H9 (cell line): ENCODE results near the gene VSIR. TPM values are rescaled to one million over a fixed set of nuclear protein-coding genes. Genes with fewer than 3 reads are reported as not detected.

Experiments
- DNase-seq: peaks from one replicate; pipeline ENCODE4 v3.0.0-alpha.2; 2017
- H2AFZ ChIP-seq: one replicate; pipeline ENCODE4 v1.6.1; 2013; ENCODE audit warnings: mild to moderate bottlenecking, low read length, control low read depth, moderate library complexity
- H2AK5ac ChIP-seq: 2 replicates; pipeline ENCODE4 v1.6.1; 2013; ENCODE audit warnings: low read length, control low read depth, mixed read lengths; ENCODE audit not compliant: insufficient read length
- H2BK120ac ChIP-seq: one replicate; pipeline ENCODE4 v1.6.1; 2013; ENCODE audit warnings: low read depth, mild to moderate bottlenecking, low read length, control low read depth, inconsistent platforms; ENCODE audit not compliant: poor library complexity, severe bottlenecking
- H2BK12ac ChIP-seq: 2 replicates; pipeline ENCODE4 v1.6.1; 2013; ENCODE audit warnings: low read length, control low read depth, mixed read lengths, low read depth; ENCODE audit not compliant: insufficient read length
- H2BK15ac ChIP-seq: 2 replicates; pipeline ENCODE4 v1.6.1; 2013; ENCODE audit warnings: low read depth, low read length, control low read depth
- H2BK20ac ChIP-seq: one replicate; pipeline ENCODE4 v1.6.1; 2013; ENCODE audit warnings: low read depth, mild to moderate bottlenecking, low read length, control low read depth, inconsistent platforms; ENCODE audit not compliant: poor library complexity, severe bottlenecking
- H2BK5ac ChIP-seq: 2 replicates; pipeline ENCODE4 v1.6.1; 2013; ENCODE audit warnings: low read length, control low read depth, mixed read lengths; ENCODE audit not compliant: insufficient read length
- H3K14ac ChIP-seq: 2 replicates; pipeline ENCODE4 v1.6.1; 2013; ENCODE audit warnings: low read length, control low read depth; ENCODE audit not compliant: insufficient read depth
- H3K18ac ChIP-seq: 2 replicates; pipeline ENCODE4 v1.6.1; 2013; ENCODE audit warnings: low read depth, mild to moderate bottlenecking, mixed read lengths, low read length, control low read depth; ENCODE audit not compliant: insufficient read length
- H3K23ac ChIP-seq: 2 replicates; pipeline ENCODE4 v1.6.1; 2013; ENCODE audit warnings: low read length, control low read depth, mixed read lengths, low read depth; ENCODE audit not compliant: insufficient read length
- H3K23me2 ChIP-seq: 2 replicates; pipeline ENCODE4 v1.6.1; 2013; ENCODE audit warnings: low read depth, mild to moderate bottlenecking, mixed read lengths, low read length, control low read depth; ENCODE audit not compliant: insufficient read length, poor library complexity, severe bottlenecking
- H3K27ac ChIP-seq: 2 replicates; pipeline ENCODE4 v1.5.1; 2013; ENCODE audit warnings: low read length, control low read depth, mixed read lengths, low read depth; ENCODE audit not compliant: insufficient read length
- H3K27me3 ChIP-seq: 2 replicates; pipeline ENCODE4 v1.6.1; 2013; ENCODE audit warnings: low read length, control low read depth, inconsistent platforms; ENCODE audit not compliant: insufficient read depth
- H3K4ac ChIP-seq: 2 replicates; pipeline ENCODE4 v1.6.1; 2013; ENCODE audit warnings: low read depth, mild to moderate bottlenecking, control low read depth, inconsistent platforms, low read length, moderate library complexity
- H3K4me1 ChIP-seq: 2 replicates; pipeline ENCODE4 v1.6.1; 2013; ENCODE audit warnings: low read length, control low read depth, inconsistent platforms; ENCODE audit not compliant: insufficient read depth
- H3K4me2 ChIP-seq: 2 replicates; pipeline ENCODE4 v1.6.1; 2013; ENCODE audit warnings: low read length, control low read depth, mixed read lengths; ENCODE audit not compliant: insufficient read length, insufficient read depth
- H3K56ac ChIP-seq: 2 replicates; pipeline ENCODE4 v1.6.1; 2013; ENCODE audit warnings: low read depth, mild to moderate bottlenecking, mixed read lengths, low read length, control low read depth; ENCODE audit not compliant: insufficient read length
- H3K79me1 ChIP-seq: 2 replicates; pipeline ENCODE4 v1.6.1; 2013; ENCODE audit warnings: low read depth, mild to moderate bottlenecking, moderate library complexity, low read length, control low read depth, inconsistent platforms; ENCODE audit not compliant: insufficient read depth, poor library complexity, severe bottlenecking
- H3K79me2 ChIP-seq: 2 replicates; pipeline ENCODE4 v1.6.1; 2013; ENCODE audit warnings: low read length, control low read depth, inconsistent platforms; ENCODE audit not compliant: insufficient read depth
- H3K9ac ChIP-seq: 2 replicates; pipeline ENCODE4 v1.6.1; 2013; ENCODE audit warnings: low read length, control low read depth, mixed read lengths; ENCODE audit not compliant: insufficient read length; ENCODE audit errors: extremely low read depth
- H3K9me3 ChIP-seq: one replicate; pipeline ENCODE4 v1.6.1; 2013; ENCODE audit warnings: low read depth, low read length, inconsistent platforms; ENCODE audit not compliant: control insufficient read depth
- H3T11ph ChIP-seq: one replicate; pipeline ENCODE4 v1.6.1; 2013; ENCODE audit warnings: mild to moderate bottlenecking, low read length, control low read depth, inconsistent platforms
- H4K20me1 ChIP-seq: one replicate; pipeline ENCODE4 v1.6.1; 2013; ENCODE audit not compliant: control insufficient read depth, insufficient read length, insufficient read depth
- H4K5ac ChIP-seq: 2 replicates; pipeline ENCODE4 v1.6.1; 2013; ENCODE audit warnings: low read depth, mild to moderate bottlenecking, mixed read lengths, low read length, control low read depth; ENCODE audit not compliant: insufficient read length
- H4K8ac ChIP-seq: replicated peaks from 2 replicates; pipeline ENCODE4 v1.6.1; 2013; ENCODE audit warnings: low read length, control low read depth, mixed read lengths, low read depth; ENCODE audit not compliant: insufficient read length
- H4K91ac ChIP-seq: 2 replicates; pipeline ENCODE4 v1.6.1; 2013; ENCODE audit warnings: low read depth, mild to moderate bottlenecking, moderate library complexity, mixed read lengths, low read length, control low read depth; ENCODE audit not compliant: insufficient read length
- H3K27ac Mint-ChIP-seq, 3 experiments: 2 replicates in 2 of 3; 3 replicates in 1 of 3; pipeline ENCODE4 v1.8.0; 2020 to 2021; ENCODE audit warnings: mixed read lengths in 3 of 3, mild to moderate bottlenecking in 1 of 3, moderate library complexity in 1 of 3
- H3K27me3 Mint-ChIP-seq: 2 replicates; pipeline ENCODE4 v1.8.0; 2021; ENCODE audit warnings: low read depth, mild to moderate bottlenecking, moderate library complexity, mixed read lengths
- H3K36me3 Mint-ChIP-seq, 3 experiments: 2 replicates in 2 of 3; 3 replicates in 1 of 3; pipeline ENCODE4 v1.8.0; 2020 to 2021; ENCODE audit warnings: low read depth in 3 of 3, mixed read lengths in 3 of 3; ENCODE audit not compliant: insufficient read depth in 1 of 3
- H3K4me1 Mint-ChIP-seq, 2 experiments: 2 replicates each; pipeline ENCODE4 v1.8.0; 2020; ENCODE audit warnings: mixed read lengths in 2 of 2
- H3K4me3 Mint-ChIP-seq, 2 experiments: 2 replicates in 1 of 2; 3 replicates in 1 of 2; pipeline ENCODE4 v1.8.0; 2020 to 2021; ENCODE audit warnings: mild to moderate bottlenecking in 2 of 2, mixed read lengths in 2 of 2, moderate library complexity in 1 of 2
- H3K9me3 Mint-ChIP-seq, 2 experiments: 2 replicates in 1 of 2; 3 replicates in 1 of 2; pipeline ENCODE4 v1.8.0; 2020; ENCODE audit warnings: mild to moderate bottlenecking in 2 of 2, mixed read lengths in 2 of 2, moderate library complexity in 1 of 2
- WGBS: extraction: QIAGEN DNeasy Blood & Tissue Kit; methylation state at CpG from one replicate; pipeline ENCODE4 v1.1.7; 2013; ENCODE audit warnings: missing lambda C conversion rate, low lambda C conversion rate, mixed read lengths; ENCODE audit not compliant: insufficient read length; ENCODE audit errors: extremely low coverage; 5-methylcytosine and 5-hydroxymethylcytosine counted together
- total RNA-seq: library from RNA; stranded (reverse); gene quantifications from 2 replicates; pipeline ENCODE4 v1.2.1, GENCODE V29; 2021
- TF ChIP-seq, protein P1 (sequence below): fragments of 200-600 bp; sonication (generic); conservative IDR thresholded peaks from 3 replicates; pipeline ENCODE4 v1.8.0; 2021; ENCODE audit warnings: antibody characterized with exemption, mild to moderate bottlenecking

Gene VSIR
- total RNA-seq, 1 experiment from 2014 or later, result 0.11 TPM

DNA sequence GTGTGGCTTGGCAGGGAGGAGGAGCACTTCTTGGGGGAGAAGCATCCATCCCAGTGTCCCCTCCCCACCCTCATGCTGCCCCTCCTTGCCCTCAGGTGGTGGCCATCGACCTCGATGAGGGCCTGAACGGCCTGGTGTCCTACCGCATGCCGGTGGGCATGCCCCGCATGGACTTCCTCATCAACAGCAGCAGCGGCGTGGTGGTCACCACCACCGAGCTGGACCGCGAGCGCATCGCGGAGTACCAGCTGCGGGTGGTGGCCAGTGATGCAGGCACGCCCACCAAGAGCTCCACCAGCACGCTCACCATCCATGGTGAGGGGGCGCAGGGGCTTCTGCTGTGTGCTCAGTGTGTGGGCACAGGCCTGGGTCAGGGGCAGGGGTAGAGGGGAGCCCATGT is 68.5 kb downstream of the VSIR start:
- Histone ChIP-seq H3K4ac (no peak overlapping the region), H4K5ac (no peak overlapping the region), H2AK5ac (no peak overlapping the region), H3K23ac (no peak overlapping the region), H4K8ac (no peak overlapping the region), H3T11ph (no peak overlapping the region), H3K9me3 (no peaks in the 10 kb centered on the region), H4K20me1 (no peaks in the 10 kb centered on the region), H3K23me2 (no peaks in the 10 kb centered on the region), H4K91ac (no peak overlapping the region), H2BK5ac (no peak overlapping the region), H3K79me1 (no peaks in the 10 kb centered on the region), H3K27me3 (no peaks in the 10 kb centered on the region), H3K79me2 (no peaks in the 10 kb centered on the region), H3K14ac (no peak overlapping the region; the same call in 1 of the 2 replicates), H3K9ac (no peak overlapping the region), H3K18ac (no peak overlapping the region), H2BK15ac (no peak overlapping the region), H3K56ac (no peak overlapping the region), H3K4me2 (no peak overlapping the region), H2BK20ac (no peak overlapping the region), H3K4me1 (no peaks in the 10 kb centered on the region), H3K27ac (no peak overlapping the region), H2BK120ac (no peak overlapping the region), H2BK12ac (no peak overlapping the region), H2AFZ (no peak overlapping the region)
- no peaks in the 10 kb centered on the region for H3K36me3 Mint-ChIP-seq
- peaks cover 14% of the 10 kb centered on the region for H3K27me3 Mint-ChIP-seq
- no peak for DNase-seq
- peaks cover 8 to 15% of the 10 kb centered on the region in 2 experiments for H3K4me1 Mint-ChIP-seq
- no peak overlapping the region for H3K4me3 Mint-ChIP-seq
- H3K9me3 Mint-ChIP-seq, result no peaks in the 10 kb centered on the region
- H3K27ac Mint-ChIP-seq, result no peak overlapping the region
- WGBS, result no CpG with 5 or more reads among the region's 18 CpGs
- TF ChIP-seq, protein P1, sequence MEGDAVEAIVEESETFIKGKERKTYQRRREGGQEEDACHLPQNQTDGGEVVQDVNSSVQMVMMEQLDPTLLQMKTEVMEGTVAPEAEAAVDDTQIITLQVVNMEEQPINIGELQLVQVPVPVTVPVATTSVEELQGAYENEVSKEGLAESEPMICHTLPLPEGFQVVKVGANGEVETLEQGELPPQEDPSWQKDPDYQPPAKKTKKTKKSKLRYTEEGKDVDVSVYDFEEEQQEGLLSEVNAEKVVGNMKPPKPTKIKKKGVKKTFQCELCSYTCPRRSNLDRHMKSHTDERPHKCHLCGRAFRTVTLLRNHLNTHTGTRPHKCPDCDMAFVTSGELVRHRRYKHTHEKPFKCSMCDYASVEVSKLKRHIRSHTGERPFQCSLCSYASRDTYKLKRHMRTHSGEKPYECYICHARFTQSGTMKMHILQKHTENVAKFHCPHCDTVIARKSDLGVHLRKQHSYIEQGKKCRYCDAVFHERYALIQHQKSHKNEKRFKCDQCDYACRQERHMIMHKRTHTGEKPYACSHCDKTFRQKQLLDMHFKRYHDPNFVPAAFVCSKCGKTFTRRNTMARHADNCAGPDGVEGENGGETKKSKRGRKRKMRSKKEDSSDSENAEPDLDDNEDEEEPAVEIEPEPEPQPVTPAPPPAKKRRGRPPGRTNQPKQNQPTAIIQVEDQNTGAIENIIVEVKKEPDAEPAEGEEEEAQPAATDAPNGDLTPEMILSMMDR, result no peak
